HAP-1 (cell line): ENCODE measurements around the gene TMEM37.
A peak's percentile ranks its signal among the peaks of the same experiment; 100 is the strongest.
"Not testable (repeated sequence)": the region's sequence is repeated elsewhere in the genome, so short reads cannot be mapped to it uniquely, and the experiment has no call there.

Experiments
- DNase-seq, 2 experiments: peaks; one replicate each; pipeline ENCODE4 v3.0.0-alpha.2; 2016 to 2020; ENCODE audit warnings: low spot score in 2 of 2
- H3K27me3 ChIP-seq: fragments of 250-450 bp; sonication (Bioruptor Pico); 2 replicates; pipeline ENCODE4 v1.5.1; 2020; ENCODE audit warnings: low read depth, mild to moderate bottlenecking, moderate library complexity
- H3K36me3 ChIP-seq: fragments of 250-450 bp; sonication (Bioruptor Pico); replicated peaks from 2 replicates; pipeline ENCODE4 v1.5.1; 2020; ENCODE audit warnings: mild to moderate bottlenecking
- H3K4me1 ChIP-seq: fragments of 250-450 bp; sonication (Bioruptor Pico); 2 replicates; pipeline ENCODE4 v1.5.1; 2020; ENCODE audit warnings: mild to moderate bottlenecking
- H3K4me3 ChIP-seq: fragments of 250-450 bp; sonication (Bioruptor Pico); 2 replicates; pipeline ENCODE4 v1.5.1; 2020; ENCODE audit warnings: mild to moderate bottlenecking, moderate library complexity
- H3K9me3 ChIP-seq: fragments of 250-450 bp; sonication (Bioruptor Pico); 2 replicates; pipeline ENCODE4 v1.5.1; 2020; ENCODE audit warnings: mild to moderate bottlenecking, moderate library complexity
- in situ Hi-C: fragments of 300-500 bp; cut with MboI; formaldehyde crosslinking; loops from 3 replicates; pipeline ENCODE4 v1.14.3; 2020; ENCODE audit warnings: low sequenced_read_pairs, inconsistent platforms, mixed read lengths

The TMEM37 gene, protein sequence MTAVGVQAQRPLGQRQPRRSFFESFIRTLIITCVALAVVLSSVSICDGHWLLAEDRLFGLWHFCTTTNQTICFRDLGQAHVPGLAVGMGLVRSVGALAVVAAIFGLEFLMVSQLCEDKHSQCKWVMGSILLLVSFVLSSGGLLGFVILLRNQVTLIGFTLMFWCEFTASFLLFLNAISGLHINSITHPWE

DNA sequence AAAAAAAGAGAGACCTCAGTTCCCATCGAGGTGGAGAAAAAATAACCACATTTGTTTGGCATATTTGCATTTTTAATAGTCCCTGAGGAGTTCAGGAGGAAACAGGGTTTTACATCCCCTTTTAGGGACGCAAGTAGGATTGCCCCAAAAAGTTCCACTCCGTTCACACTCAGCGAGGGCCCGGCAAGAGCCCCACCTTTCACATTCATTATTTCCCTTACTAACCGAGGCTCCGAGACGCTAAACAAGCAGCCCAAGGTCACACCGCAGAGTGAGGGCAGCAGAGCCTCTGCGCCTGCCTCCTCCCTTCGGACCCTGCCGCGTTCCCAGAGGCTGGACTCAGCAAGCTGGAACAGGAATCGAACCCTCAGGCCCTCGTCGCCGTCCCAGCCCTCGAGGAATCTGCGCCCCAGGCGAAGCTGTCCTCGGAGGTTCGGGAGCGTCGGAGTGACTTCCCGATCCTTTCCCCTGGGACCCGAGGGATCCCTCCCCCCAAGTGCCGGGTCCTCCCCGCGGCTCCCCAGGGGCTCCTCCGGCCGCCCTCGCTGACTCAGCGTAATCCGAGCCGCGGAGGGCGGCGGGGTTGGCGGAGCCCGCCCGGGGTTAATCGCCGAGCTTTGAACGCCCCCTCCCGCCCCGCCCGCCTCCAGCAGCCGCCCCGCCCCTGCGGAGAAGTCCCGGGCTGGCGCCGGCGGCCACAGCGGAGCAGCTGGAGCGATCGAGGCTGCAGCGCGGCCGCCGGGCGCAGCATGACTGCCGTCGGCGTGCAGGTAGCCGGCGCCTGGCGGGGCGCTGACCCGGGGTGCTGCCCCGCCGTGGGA lies at the start of gene TMEM37:
Gene TMEM37, plus strand, starts transcription at position 700 of the 821 bp plus-strand sequence. Its CDS starts 50 bp downstream, at position 750.
- in situ Hi-C loops: no loop called here
- DNase-seq: peak; percentile 87 to 91
- no peaks in the 10 kb centered on the region for H3K36me3 ChIP-seq
- peak within 1 kb of the TSS; percentile 43 for H3K4me3 ChIP-seq
- no peaks in the 10 kb centered on the region for H3K9me3 ChIP-seq
- no peaks in the 10 kb centered on the region for H3K27me3 ChIP-seq
- peaks cover 12% of the 10 kb centered on the region for H3K4me1 ChIP-seq

DNA sequence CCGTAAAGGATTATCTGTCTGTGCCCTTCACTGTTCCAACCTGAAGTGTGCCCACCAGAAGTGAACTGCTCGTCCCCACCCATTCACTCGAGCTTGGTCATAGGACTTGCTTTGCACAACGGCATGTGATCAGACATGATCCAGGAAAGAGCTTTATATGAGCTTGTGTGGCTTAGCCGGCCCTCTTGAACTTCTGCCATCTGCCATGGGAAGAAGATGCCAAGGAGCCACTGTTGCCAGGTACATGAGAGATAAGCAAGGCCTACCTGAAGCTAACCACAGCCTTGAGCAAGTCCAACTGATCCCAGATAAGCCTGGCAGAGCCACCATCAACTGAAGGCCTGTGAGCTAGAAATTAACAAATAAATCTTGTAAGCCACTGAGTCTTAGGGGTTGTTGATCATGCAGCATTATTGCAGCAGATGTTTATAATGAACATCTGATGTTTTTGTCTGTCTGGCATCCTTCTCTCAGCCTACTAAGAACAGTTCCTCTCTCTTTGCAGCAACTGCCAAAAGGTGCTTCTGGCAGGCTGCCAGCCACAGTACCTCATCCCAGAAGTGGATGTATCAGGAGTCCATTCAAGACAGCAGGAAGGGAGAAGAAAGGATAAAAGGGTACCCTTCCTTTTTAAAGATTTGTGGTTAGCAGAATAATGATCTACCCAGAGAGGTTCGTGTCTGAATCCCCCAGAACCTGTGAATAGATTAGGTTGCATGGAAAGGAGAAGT lies 48.1 kb upstream of the TMEM37 start:
- H3K27me3 ChIP-seq: peaks cover 3% of the 10 kb centered on the region; the same call in 1 of the 2 replicates
- no peak overlapping the region for H3K4me3 ChIP-seq
- no peak for DNase-seq
- no peaks in the 10 kb centered on the region for H3K4me1 ChIP-seq
- in situ Hi-C loops: no loop called here
- H3K36me3 ChIP-seq: no peaks in the 10 kb centered on the region
- H3K9me3 ChIP-seq: no peaks in the 10 kb centered on the region

DNA sequence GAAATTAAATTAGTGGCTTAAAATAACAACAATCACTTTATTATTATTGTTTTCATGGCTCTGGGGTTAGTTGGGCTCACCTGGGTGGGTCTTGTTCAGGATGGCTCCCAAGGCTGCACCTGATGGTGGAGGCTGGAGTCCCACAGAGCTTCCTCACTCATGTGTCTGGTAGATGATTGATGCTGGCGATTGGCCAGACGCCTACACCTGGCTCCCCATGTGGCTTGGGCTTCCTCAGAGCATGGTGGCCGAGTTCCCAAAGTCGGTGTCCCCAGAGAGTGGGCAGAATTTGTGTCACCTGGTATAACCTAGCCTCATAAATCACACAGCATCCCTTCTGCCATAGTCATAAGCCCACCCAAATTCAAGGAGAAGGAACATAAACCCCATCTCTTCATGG lies 46.7 kb upstream of the TMEM37 start:
- no peaks in the 10 kb centered on the region for H3K9me3 ChIP-seq
- in situ Hi-C loops: no loop called here

DNA sequence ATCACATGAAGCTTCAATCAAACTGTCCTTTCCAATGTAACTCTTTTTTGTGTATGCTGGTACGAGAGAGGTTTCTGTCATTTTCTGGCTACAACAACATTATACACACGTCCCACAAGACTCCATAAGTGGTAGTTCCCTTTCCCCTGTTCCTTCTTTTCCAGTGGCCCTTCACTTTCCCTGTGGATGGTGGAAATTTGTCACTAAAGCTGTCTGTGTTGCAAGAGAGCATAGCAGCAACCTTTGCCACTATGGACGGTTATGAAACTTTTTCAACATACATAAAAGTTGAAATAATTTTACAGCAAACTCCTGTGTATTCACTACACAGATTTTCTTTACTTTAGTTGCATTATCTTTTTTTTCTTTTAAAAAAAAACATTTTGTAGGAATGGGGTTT lies 46.2 kb upstream of the TMEM37 start:
- H3K4me3 ChIP-seq: no peak overlapping the region
- H3K9me3 ChIP-seq: no peaks in the 10 kb centered on the region
- H3K27me3 ChIP-seq: peaks cover 3% of the 10 kb centered on the region; the same call in 1 of the 2 replicates
- in situ Hi-C loops: no loop called here
- DNase-seq: no peak
- H3K36me3 ChIP-seq: no peaks in the 10 kb centered on the region
- H3K4me1 ChIP-seq: no peaks in the 10 kb centered on the region

More for the DNA sequence above, 46.7 kb upstream of the TMEM37 start:
- no peak for DNase-seq
- H3K36me3 ChIP-seq: no peaks in the 10 kb centered on the region
- H3K4me1 ChIP-seq: no peaks in the 10 kb centered on the region
- H3K4me3 ChIP-seq: no peak overlapping the region
- H3K27me3 ChIP-seq: peaks cover 3% of the 10 kb centered on the region; the same call in 1 of the 2 replicates

DNA sequence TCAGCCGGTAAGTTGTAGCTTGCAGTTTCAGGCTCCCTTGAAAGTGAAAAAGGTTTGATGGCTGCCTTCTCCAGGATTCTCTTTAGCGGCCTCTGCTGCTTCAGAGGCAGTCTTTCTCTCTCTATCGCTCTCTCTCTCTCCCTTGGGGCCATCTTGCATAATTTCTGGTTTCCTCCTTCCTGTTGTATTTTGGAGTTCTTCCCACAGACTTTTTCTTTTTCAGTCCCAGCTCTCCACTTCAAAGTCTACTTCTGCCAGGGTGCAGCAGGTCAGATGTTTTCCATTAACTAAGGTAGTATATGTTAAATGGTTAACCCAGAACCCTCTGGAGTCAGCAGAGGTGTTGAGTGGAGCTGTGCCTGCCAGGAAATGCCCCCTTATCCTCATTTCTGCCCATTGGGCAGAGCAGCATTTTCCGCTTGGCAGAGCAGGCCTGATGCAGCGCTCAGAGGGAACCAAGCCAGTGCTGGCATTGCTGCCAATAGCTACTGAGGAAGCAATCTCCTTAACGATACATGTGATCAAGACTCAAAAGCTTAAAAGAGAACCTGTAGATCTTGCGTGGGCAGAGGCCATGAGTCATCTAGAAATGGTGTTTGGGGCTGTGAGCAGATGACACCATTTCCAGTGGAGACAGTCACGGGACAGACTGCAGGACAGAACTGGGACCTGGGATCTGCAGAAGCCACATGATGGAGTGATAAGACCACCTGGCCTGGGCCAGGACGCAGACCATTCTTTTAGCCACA lies 44.1 kb upstream of the TMEM37 start:
- Histone ChIP-seq H3K4me1 (no peaks in the 10 kb centered on the region), H3K36me3 (no peaks in the 10 kb centered on the region), H3K4me3 (no peak overlapping the region), H3K27me3 (no peaks in the 10 kb centered on the region), H3K9me3 (no peaks in the 10 kb centered on the region)
- in situ Hi-C loops: no loop called here
- no peak for DNase-seq

DNA sequence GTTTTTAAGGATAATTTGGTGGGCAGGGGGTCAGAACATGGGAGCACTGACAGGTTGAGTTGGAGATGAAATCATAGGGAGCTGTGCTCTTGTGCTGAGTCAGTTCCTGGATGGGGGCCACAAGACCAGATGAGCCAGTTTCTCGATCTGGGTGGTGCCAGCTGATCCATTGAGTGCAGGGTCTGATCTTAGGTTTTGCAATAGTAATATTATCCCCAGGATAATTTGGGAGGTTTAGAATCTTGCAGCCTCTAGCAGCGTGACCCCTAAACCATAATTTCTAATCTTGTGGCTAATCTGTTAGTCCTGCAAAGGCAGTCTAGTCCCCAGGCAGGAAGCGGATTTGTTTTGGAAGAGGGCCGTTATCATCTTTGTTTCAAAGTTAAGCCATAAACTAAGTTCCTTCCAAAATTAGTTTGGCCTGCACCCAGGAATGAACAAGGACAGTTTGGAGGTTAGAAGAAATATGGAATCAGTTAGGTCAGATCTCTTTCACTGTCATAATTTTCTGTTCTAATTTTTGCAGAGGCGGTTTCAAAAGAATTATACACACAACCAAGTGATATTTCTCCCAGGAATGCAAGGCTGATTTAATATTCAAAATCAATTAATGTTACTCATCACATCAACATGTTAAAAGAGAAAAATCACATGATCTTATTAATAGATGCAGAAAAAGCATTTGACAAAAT lies 41.9 kb upstream of the TMEM37 start:
- H3K36me3 ChIP-seq: no peaks in the 10 kb centered on the region
- DNase-seq: no peak
- in situ Hi-C loops: no loop called here
- no peaks in the 10 kb centered on the region for H3K9me3 ChIP-seq
- no peaks in the 10 kb centered on the region for H3K4me1 ChIP-seq
- no peak overlapping the region for H3K4me3 ChIP-seq
- no peaks in the 10 kb centered on the region for H3K27me3 ChIP-seq

DNA sequence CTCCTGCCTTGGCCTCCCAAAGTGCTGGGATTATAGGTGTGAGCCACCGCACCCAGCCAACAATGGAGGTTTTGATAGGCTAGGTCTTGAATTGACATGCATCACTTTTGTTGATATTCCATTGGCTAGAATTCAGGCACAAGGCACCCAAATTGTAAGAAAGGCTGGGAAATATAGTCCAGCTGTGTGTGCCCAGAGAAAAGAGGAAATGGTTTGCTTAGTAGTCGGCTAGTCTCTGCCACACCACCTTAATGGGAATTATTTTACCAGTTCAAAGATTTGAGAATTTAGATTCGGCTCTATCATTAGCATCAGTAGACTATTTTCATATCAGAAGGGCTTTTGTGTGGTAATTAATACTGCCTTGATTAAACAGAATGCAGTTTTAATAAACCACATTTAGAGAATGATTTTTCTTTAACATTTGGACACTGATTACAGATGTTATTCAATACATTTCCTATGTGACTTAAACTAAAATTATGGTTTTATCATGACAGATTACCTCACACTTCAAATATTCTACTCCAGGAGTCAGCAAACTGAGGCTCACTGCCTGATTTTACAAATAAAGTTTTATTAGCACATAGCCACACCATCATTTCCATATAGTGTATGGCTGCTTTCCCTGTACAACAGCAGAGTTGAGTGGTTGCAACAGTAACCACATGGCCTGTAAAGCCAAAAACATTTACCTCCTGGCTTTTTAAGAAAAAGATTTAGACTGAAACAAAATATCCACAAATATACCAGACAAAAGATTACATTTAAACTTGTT lies 37.5 kb upstream of the TMEM37 start:
- Histone ChIP-seq H3K36me3 (no peaks in the 10 kb centered on the region), H3K4me1 (no peaks in the 10 kb centered on the region), H3K9me3 (no peaks in the 10 kb centered on the region), H3K27me3 (no peaks in the 10 kb centered on the region), H3K4me3 (no peak overlapping the region)
- no peak for DNase-seq
- in situ Hi-C loops: no loop called here

DNA sequence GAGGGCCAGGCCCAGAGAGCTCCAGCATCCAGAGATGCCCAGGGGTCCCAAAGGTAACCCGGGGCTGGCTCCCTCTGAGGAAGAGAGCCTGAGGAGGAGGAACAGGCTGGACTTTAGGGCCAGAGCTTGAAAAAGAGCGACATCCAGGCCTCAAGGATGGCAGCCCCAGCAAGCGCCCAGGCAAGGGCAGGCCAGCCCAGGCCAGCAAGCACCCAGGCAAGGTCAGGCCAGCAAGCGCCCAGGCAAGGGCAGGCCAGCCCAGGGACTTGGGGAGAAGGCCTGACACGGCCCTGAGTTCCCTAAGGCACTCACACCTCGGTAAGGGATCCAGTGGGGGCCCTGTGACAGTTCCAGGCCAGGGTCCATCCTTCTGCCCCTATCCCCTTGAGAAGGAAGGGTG lies 34.5 kb upstream of the TMEM37 start:
- in situ Hi-C loops: no loop called here
- no peaks in the 10 kb centered on the region for H3K27me3 ChIP-seq
- H3K9me3 ChIP-seq: no peaks in the 10 kb centered on the region
- no peak for DNase-seq
- H3K36me3 ChIP-seq: no peaks in the 10 kb centered on the region
- no peaks in the 10 kb centered on the region for H3K4me1 ChIP-seq
- no peak overlapping the region for H3K4me3 ChIP-seq

DNA sequence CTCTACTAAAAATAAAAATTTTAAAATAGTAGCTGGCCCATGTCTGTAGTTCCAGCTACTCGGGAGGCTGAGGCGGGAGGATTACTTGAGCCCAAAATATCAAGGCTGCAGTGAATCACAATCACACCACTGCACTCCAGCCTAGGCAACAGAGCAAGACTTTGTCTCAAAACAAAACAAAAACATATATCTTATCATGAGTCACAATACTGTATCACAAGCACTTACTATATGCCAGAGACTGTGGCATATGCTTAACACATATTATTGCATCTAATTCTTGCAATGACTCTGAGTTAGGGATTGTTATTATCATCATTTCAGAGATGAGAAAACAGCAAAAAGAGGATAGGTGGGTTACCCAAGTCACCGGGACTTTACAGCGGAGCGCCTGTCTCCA lies 29.5 kb upstream of the TMEM37 start:
- Histone ChIP-seq H3K27me3 (no peaks in the 10 kb centered on the region), H3K9me3 (no peaks in the 10 kb centered on the region), H3K36me3 (no peaks in the 10 kb centered on the region), H3K4me1 (no peaks in the 10 kb centered on the region), H3K4me3 (no peak overlapping the region)
- in situ Hi-C loops: no loop called here
- no peak for DNase-seq

DNA sequence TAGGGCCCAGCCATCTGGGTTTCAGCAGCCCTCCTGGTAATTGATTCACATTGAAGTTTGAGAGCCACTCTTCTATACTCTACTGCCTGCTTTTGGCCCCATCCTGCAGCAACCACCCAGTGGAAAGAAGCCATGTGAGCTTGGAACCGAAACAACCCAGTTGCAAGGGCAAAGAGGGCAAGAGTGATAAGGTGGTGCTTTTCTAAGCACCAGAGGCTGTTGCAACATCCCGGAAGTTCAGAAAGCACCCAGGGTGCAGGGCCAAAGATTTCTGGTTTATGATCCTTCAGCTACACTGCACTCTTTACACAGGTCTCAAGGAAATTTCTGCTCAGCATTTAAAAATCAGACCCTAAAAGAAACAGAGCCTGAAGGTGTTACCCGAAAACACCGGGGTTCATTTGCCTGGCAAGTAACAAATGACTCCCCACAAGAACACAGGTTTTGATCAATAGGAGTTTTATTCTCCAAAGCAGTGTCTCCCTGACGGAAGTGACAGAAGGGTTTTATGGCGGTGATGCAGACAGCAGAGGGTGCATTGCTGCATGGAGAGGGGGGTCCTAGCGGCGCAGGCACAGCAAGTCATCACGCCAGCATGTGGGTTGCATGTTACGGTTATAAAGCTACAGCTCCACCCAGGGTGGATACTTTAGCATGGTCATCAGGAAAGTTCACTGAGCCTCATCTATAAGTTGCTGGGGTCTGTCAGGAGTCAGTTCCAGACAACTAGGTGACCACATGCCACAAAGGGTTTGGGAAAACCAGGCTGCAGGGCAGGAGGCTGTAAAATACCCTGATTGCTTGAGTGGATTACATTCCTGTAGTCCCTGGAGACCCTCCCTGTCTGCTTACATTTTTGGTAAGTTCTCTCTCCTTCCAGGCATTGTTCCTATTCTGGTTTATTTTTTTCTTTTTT lies 28.8 kb upstream of the TMEM37 start:
- H3K36me3 ChIP-seq: no peaks in the 10 kb centered on the region
- in situ Hi-C loops: no loop called here
- H3K4me1 ChIP-seq: no peaks in the 10 kb centered on the region
- H3K4me3 ChIP-seq: no peak overlapping the region
- H3K27me3 ChIP-seq: no peaks in the 10 kb centered on the region
- no peak for DNase-seq
- H3K9me3 ChIP-seq: no peaks in the 10 kb centered on the region

DNA sequence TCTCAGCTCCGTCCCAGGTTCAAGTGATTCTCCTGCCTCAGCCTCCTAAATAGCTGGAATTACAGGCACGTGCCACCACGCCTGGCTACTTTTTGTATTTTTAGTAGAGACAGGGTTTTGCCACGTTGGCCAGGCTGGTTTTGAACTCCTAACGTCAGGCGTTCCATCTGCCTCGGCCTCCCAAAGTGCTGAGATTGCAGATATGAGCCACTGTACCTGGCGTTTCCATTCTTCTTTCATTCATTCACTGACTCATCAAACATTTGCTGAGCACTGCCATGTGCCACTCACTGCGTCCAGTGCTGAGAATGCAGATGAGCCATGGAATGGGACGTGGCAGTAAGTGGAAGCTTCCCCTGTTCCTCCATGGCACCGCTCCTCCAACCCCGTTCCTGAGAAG lies 28.0 kb upstream of the TMEM37 start:
- H3K9me3 ChIP-seq, DNase-seq, in situ Hi-C loops, H3K27me3 ChIP-seq, H3K4me3 ChIP-seq, H3K4me1 ChIP-seq, H3K36me3 ChIP-seq: not testable (repeated sequence)

DNA sequence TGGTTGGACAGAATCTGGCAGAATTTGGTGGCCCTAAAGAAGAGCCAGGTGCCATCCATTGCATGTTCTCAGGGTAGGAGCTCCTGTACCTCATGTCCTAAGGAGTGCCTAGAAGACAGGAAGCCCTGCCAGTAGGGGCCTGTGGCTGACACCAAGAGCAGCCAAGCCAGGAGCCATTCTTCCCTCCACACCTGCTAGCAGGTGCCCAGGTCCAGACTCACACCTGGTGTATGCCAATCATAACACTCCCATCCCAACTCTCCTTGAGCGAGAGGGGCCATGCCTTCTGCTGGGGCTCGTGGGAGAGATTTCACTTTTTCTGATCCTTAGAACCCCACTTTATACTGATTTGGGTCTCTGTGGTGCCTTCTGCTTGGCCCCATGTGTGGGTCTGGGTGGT lies 26.5 kb upstream of the TMEM37 start:
- no peaks in the 10 kb centered on the region for H3K4me1 ChIP-seq
- H3K4me3 ChIP-seq: no peak overlapping the region
- H3K9me3 ChIP-seq: no peaks in the 10 kb centered on the region
- in situ Hi-C loops: no loop called here
- DNase-seq: no peak
- no peaks in the 10 kb centered on the region for H3K27me3 ChIP-seq
- H3K36me3 ChIP-seq: no peaks in the 10 kb centered on the region
